ENCODE data around the gene HGFAC.
"Not testable (repeated sequence)": the region's sequence is repeated elsewhere in the genome, so short reads cannot be mapped to it uniquely, and the experiment has no call there.

Gene HGFAC

DNA sequence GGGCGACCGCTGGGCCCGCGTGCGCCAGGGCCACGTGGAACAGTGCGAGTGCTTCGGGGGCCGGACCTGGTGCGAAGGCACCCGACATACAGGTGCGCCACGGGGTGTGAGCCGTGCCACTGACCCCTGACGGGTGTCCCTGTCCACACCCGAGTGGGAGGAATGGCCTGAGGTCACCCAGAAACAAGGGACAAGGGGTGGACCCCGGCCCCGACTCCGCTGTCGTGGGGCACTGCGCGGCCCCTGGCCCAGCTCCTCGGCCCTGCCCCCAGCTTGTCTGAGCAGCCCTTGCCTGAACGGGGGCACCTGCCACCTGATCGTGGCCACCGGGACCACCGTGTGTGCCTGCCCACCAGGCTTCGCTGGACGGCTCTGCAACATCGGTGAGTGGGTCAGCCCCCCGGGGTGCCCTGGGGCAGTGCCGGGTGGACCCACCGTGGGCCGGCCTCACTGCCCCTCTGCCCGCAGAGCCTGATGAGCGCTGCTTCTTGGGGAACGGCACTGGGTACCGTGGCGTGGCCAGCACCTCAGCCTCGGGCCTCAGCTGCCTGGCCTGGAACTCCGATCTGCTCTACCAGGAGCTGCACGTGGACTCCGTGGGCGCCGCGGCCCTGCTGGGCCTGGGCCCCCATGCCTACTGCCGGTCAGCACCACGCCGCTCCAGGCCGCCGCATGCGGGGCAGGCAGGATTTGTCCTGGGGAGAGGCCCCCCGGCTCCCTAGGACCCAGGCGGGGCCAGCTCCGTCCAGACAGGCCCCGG, 2.8 kb downstream of the HGFAC start:
- no peak for DNase-seq

DNA sequence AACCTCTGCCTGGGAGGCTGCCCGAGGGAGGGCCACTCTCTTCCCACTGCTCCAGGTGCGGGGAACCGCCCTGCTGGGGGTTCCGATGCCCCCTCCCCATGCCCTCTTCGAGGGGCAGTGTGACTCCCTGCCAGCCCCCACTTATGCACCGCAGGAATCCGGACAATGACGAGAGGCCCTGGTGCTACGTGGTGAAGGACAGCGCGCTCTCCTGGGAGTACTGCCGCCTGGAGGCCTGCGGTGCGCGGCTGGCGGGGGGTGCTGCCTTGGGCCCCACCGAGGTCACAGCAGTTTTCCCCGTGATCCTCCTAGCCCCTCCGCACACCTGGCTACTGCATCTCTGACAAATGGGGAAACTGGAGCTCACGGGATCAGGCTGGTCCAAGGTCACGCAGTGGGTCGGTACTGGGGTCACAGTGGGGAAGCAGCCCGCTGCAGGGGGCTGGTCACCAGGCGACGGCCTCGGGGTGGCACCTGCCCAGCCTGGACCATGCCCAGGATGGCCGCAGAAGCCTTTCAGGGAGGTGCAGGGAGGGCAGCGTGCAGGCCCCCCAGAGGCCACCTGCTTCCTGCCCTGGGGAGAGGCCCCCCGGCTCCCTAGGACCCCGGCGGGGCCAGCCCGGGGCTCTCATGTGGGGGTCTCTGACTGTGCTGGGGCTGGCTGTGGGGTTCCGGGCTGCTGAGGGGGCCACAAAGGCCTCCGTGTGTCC, 3.5 kb downstream of the HGFAC start:
- no peak for DNase-seq

- no peak for DNase-seq
These were observed 4.2 kb downstream of the HGFAC start for GRCh38 chr4:3445829-3446545.

DNA sequence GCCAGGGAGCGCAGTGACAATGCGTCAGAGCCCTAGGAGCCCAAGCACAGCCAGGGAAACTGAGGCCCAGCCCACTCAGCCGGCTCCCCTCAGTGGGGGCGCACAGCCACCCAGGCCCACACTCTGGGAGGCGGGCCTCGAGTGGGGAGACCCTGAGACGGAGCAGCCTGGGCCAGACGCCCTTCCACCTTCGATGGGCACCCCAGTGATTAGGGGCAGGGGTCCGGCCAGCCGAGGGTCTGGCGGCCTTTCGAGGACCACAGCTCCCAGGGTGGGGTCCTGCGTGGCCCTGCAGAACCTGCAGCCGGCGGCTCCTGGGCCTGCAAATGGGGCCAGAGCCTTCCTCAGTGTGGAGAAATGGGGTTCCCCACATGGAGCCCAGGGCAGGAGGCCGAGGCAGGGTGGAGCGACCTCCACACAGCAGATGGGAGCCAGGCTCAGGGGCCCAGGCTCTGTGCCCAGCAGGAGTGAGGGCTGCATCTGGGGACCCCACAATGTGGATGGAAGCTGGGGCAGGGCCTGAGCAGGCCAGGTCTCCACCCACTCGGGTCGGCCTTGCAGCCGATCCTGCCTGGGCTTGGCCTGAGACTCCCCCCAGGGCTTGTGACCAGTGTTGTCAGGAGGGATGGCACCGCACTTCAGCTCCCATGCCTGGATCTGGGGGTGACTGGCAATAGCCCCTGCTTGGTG, 5.0 kb downstream of the HGFAC start:
- DNase-seq = no peak

DNA sequence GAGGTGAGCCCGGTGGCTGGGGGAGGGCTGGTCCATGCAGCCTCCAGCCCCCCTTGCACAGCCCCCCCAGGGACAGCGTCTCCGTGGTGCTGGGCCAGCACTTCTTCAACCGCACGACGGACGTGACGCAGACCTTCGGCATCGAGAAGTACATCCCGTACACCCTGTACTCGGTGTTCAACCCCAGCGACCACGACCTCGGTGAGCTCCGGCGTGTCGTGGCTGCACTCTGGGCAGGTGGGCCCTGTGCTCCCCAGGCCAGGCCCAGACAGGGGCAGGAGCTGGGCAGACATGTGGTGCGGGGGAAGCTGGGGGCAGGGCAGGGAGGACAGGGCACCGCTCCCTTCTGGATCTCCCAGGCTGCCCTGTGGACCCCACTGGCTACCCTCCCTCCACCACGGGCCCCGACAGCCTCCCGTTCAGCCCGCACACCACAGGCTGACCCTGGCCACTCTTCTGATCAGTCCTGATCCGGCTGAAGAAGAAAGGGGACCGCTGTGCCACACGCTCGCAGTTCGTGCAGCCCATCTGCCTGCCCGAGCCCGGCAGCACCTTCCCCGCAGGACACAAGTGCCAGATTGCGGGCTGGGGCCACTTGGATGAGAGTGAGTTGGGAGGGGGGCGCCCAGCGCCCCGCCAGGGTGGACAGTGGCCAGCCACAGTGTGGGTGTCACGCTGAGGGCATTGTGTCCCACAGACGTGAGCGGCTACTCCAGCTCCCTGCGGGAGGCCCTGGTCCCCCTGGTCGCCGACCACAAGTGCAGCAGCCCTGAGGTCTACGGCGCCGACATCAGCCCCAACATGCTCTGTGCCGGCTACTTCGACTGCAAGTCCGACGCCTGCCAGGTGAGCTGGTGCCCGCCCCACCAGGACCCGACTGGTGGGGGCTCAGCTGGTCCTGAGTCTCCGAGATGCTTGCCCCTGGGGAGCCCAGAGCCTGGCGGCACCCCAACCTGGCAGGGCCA, 5.9 kb downstream of the HGFAC start:
- no peak for DNase-seq

- no peak for DNase-seq
These were observed 7.3 kb downstream of the HGFAC start for GRCh38 chr4:3449047-3449573.

- DNase-seq = no peak
These were observed 8.1 kb downstream of the HGFAC start for GRCh38 chr4:3449574-3450534.

DNA sequence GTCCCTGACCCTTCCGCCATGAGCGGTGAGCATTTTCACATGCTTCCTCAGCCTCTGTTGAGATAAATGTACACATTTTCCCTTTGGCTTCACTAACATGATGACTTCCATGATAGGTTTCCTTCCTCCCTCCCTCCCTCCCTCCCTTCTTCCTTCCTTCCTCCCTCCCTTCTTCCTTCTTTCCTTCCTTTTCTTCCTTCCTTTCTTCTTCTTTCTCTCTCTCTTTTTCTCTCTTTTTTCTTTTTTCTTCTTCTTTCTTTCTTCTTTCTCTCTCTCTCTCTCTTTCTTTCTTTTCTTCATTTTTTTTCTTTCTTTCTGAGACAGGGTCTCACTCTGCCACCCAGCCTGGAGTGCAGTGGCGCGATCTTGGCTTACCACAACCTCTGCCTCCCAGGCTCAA, 8.9 kb downstream of the HGFAC start:
- no peak for DNase-seq

DNA sequence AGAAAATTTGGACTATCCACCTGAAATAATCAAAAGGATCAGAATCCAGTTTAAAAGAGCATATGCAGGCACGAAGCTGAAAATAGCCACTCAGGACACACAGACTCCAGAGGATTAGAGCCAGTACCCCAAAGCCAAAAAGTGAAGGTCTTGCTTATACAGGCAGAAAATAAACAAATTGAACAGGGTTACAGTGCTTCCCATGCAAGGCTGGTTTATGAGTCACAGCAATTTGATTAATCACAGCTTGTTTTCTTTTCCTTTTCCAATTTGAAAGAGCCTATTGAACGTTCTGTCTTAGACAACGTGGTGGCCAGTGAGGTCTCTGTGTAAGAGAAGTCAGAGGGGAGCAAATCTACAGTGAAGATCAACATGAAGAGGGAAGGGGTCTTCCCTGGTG, 10.2 kb downstream of the HGFAC start:
- no peak for DNase-seq

DNA sequence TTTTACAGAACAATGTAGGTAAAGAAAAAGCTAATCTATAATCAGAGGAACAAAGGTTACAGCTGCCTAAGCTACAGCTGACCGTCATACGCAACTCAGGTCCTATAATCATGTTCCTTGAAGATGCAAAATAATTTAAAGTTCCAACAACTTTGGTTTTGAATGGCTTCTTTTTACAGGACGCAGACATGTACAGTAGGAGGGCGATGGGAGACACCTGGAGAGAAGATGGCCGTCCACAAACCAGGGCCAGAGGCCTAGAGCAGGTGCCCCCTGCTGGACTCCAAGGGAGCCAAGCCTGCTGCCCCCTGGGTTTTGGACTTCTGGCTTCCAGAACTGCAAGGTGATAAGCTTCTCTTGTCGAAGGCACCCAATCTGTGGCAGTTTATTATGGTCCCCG, 10.6 kb downstream of the HGFAC start:
- DNase-seq = no peak

DNA sequence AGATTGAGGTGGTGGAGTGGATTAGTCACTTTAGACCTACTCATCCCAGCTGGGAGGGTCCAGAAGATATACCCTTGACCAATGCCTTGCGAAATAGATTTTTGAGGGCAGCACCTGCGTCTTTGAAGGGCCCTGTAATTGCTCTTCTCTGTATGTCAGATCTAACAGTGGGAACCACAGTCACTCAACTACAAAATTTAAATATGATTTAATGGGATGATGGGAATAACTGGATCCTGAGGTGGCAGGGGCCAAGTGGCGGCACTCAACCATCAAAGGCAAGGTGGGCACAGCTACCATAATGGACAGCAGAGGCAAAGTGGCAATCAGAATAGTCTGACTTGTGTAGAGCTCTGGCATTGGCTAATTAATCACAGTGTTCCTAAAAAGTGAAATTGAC, 13.8 kb downstream of the HGFAC start:
- not testable (repeated sequence) for DNase-seq

DNA sequence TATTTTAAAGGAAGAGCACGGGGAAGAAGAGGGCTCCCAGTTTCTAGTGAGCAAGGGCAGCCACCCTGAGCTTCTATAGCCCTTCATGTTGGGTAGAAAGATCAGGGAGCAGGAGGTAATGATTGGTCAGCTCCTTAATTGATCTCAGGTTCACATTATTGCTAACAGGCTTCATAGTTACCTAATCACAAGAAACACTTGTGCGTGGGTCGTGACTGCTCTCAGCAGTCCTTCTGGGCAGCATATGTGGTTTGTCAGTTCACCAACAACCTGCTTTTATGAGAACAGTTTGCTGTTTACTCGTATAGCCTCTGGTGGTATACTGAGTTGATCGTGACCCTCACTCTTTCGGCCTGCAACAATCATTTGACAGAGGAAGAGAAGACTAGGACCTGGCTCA, 16.6 kb downstream of the HGFAC start:
- DNase-seq = no peak

DNA sequence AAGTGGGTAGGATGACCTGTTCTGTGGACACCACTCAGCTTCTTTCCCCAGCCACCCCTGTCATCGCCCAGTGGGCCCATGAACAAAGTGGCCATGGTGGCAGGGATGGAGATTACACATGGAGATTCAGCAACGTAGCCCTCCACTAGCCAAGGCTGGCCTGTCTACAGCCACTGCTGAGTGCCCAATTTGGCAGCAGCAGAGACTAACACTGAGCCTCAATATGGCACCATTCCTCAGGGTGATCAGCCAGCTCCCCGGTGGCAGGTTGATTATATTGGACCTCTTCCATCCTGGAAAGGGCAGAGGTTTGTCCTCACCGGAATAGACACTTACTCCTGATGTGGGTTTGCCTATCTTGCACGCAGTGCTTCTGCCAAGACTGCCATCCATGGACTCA, 17.4 kb downstream of the HGFAC start:
- not testable (repeated sequence) for DNase-seq

DNA sequence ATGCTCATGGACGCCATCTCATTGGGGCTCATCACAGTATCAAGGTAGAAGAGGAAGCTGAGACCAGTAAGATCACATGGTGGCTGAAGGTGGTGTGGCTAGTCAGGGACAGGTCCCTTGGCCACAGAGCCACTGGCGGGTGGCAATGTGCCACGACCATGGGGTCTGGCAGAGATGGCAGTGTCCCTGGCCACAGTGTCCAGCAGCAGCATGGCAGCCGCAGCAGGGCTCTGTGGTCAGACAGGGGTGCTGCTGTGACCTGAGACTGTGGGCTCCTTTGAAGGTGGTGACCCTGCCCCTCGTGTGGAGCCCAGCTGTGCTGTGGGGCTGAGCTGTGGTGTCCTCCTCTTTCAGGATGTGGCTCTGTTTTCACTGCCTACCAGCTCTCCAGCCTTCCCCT, 19.2 kb downstream of the HGFAC start:
- DNase-seq = no peak

DNA sequence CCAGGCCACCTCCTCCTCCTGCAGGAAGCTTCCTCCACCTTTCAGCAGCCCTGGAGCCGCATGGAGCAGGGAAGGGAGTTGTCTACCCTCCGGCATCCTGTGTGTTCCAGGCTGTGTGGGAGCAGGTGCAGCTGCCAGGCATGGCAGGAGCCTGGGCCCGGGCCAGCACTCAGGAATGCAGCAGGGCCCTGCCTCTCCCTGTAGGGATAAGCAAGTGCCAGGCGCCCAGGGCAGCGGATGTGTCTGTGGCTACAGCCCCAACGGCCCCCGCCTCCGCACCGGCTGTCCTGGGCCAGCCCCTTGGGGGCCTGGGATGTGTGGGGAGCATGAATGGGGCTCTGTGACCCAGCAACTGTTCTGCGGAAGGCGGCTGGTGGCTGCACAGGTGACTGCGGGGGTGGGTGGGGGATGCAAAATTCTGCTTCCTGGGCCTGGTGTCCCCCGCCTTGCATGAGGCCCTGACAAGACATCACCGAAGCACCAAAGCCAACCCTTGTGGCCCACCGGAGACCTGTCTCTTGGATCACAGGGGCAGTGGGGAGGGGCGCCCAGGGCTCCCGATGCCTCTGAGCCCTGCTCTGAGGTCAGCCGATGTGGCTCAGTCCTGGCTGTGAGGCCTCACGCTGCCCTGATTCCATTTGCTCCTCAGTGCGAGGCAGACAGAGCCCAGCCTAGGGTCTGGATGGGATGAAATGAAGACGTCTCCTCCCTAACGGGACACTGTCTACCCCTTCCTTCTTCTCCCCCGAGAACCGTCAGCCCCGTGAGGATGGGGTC, 19.9 kb downstream of the HGFAC start:
- DNase-seq = no peak

DNA sequence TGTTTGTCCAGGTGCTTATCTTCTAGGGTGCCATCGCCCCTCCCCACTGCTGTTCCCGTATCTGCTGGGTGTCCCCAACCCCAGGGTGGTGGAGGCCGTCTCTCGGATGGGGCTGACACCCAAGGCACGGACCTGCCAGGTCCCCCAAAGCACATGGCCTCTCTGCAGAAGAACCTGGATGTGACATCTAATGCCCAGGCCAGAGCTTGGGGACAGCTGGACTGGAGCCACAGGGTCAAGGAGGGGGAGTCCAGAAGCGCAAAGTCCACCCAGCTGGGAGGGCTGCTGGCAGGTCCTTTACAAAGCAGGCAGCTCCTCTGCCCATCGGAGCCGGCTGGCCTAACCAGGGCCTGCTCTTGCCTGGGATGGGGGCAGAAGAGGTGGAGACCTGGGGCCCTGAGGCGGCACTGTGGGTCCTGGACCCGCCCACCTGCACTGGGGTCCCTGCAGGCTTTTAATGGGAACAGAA, 20.6 kb downstream of the HGFAC start:
- DNase-seq = no peak

DNA sequence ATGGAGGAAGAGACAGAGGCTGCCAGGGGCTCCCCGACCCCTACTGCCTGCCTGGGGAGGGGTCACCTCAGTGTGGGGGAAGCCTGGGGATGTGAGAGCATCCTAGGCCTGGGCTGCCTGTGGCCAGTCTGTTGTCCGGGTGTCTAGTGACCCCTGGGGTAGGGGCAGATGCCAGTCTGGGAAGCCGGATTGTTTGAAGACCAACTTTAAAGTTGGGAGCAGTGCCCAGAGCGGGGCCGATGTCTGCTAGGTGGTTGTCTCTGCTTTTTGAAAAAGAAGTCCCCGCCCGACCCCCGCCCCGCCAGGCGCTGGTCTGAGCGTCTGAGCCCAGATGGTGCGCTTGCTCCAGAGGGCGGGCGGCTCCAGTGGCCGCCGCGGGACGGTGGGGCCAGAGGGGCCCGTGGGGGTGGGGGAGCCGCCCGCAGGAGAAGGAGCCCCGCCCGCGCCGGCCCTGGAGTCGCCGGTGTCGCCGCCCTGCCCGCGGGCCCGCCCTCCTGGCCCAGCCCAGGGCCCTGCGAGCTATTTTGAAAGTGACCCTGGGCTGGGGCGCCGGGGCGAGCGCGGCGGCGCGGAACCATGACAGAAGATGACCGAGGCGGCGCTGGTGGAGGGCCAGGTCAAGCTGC, 21.1 kb downstream of the HGFAC start, which contains the start of gene DOK7:
Gene DOK7 (plus strand): TSS at position 517 of the 626 bp plus-strand sequence. CDS start 70 bp downstream, at position 587.
- DNase-seq = no peak

DNA sequence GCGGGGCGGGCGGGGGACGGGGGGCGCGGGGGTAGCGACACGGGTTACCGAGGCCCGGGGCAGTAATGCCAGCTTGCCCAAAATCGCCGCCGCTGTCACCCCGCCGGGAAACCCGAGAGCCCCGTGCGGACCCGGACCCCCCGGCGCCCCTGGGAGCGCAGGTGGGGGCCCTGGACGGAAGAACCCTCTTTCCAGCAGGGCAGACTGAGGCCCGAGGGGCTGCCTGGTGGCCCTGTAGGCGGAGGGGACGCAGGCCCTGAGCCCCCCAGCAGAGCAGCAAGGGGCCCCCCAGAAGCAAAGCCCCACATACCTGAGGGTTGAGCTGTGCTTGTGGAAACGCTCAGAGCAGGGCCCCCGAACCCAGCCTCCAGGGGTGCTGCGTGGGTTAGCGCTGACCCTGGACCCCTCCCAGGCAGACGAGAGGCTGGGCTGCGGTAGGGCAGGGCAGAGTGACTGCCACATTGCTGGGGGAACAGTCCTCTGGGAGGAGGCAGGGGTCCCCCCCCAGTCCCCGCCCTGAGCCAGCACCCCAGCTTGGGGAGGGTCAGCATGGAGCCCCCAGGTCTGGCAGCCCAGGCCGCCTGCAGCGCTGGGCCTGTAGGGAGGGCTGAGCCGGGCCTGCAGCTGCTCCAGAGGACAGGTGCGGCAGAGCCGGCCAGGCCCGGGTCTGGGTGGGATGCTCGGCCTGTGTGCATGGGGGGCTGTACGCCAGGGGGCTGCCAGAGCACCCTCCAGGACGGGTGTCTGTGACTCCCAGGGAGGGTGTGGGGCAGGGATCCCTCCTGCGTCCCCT, 22.0 kb downstream of the HGFAC start:
- DNase-seq = no peak

All from right forelimb (tissue), 1 donor.